ENCODE results near the gene RPS5.
"Not testable (repeated sequence)": the region's sequence is repeated elsewhere in the genome, so short reads cannot be mapped to it uniquely, and the experiment has no call there.

RPS5 gene

DNA sequence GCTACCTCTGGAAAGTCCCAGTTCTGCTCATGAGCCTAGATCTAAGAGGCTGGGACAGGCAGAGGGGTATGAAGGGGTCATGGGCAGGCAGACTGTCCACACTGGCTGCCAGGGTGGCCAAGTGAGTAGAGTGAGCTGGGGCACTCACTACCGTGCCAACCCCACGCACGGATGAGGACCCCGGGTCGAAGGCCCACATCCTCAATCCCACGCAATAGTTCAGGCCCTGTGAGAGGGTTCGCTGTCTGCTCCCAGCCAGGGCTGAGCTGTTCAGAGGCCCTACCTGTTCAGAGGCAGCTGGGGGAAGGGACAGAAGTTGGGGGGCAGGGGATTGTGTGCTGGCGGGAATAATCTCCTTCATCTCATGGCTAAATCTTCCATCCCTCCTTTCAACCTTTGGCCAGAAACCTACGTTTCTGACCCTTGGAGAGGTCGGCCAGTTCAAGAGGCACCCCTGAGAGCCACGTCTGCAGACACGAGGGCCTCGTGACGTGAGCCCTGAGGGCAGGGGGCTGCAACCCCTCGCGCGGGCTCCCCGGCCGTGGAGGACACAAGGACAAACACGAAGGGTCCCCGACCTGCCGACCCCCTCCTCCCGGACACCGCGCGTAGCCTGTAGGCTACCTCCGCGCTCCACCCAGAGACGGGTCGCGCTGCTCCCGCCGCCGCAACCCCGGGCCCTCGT lies 1.0 kb upstream of the RPS5 start:
- DNase-seq = peak; percentile 45

DNA sequence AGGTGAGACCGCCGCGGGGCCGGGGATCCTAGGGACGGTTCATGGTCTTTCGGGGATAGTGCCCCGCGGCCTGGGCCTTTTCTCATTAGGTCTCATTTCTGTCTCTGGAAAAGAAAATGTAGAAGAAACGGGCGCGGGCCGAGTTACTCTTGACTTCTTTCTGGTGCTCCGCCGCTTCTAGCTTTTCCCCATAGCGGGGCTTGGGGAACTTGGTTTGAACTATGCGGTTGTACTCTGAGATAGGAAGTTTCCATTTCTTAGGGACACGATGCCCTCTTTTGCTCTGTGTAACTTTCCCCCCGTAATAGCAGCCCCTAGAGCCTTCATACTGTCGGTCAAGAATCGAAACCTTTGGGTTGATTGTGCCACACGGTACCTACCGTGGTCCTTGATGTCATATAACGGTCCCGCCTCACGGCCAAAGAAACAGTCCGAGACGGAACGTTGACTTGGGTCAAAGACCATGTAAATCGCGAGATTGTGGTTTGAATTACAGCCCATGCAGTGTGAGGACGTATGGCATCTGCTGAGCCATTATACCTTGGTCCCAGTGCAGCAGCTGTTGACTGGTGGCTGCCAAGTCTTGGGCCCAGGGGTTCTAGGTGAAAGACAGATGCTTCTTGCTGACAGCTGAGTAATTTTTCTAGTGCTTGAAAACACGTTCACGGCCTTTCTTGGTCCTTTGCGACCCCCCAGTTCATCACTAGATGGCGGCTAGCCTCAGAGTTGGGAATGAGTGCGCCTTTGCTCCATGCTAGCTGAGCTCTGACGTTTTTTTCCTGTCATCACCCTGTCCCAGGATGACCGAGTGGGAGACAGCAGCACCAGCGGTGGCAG lies 487 bp downstream of the RPS5 start:
- DNase-seq = no peak

DNA sequence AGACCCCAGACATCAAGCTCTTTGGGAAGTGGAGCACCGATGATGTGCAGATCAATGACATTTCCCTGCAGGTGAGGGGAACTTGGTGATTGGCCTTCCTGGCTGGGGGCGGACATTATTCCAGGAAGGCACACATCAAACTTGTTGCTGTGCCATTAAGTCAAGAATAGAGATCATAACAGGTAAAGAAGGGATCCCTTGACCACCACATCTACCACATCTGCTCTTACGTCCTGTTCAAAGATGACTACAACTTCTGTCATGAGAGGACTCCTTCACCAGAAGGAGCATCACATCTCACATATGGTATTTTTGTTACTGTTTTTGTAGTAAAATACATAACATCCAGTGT lies 1.1 kb downstream of the RPS5 start:
- no peak for DNase-seq

GRCh38 chr19:58392945-58393724 lies 6.1 kb downstream of the RPS5 start:
- DNase-seq = no peak

DNA sequence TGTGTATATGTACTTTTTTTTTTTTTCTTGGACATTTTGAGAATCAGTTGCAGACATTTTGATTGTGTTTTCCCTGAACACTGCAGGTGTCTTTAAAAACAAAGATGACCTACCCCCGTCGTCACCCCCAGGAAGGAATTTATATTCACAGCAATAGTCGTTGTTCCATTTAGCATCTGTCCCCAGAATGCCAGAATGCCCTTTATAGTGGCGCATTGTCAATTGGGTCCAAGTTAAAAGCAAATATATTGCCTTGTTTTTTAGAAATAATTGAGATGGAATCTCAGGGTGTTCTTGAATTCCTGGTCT lies 6.6 kb downstream of the RPS5 start:
- no peak for DNase-seq

- DNase-seq = no peak
Measured at GRCh38 chr19:58394821-58395219, 7.8 kb downstream of the RPS5 start.

GRCh38 chr19:58395220-58395978 lies 8.3 kb downstream of the RPS5 start, which contains the start of gene RNF225:
TSS of gene RNF225 (plus strand) at chr19:58395656. CDS start at chr19:58396090, 434 bp downstream.
- peak; percentile 49 for DNase-seq

GRCh38 chr19:58395979-58396627 lies 9.0 kb downstream of the RPS5 start:
- DNase-seq = peak; percentile 40

DNA sequence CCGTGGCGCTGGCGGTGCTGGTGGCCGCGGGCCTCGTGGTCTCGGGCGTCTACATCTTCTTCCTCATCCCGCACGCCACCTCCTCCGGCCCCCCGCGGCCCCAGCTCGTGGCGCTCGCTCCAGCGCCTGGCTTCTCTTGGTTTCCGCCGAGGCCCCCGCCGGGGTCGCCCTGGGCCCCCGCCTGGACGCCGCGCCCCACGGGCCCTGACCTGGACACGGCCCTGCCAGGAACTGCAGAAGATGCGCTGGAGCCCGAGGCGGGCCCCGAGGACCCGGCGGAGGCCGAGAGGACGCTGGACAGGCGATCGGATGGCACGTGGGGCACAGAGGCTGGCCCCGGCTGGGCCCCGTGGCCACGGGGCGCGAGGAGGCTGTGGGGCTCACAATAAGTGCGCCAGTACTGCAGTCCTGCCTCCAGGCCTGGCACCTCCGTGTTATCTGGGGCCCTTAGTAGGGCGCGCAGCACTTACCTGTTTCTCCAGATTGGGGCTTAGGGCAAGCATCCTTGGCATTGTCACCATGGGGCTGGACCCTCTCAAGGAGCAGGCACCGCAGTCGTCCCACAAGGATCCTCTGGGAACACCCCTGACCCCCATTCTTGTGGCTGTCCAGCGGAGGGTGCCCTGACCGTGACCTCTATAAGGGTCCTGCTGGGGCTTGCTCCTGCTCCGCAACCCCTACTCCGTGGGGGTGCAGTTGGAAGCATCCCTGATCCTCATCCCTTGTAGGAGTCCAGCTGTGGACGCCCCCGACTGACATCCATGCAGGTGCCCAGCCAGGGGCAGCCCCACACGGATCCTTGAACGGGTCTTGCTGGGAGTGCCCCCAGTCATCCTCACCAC lies 9.8 kb downstream of the RPS5 start:
- no peak for DNase-seq

DNA sequence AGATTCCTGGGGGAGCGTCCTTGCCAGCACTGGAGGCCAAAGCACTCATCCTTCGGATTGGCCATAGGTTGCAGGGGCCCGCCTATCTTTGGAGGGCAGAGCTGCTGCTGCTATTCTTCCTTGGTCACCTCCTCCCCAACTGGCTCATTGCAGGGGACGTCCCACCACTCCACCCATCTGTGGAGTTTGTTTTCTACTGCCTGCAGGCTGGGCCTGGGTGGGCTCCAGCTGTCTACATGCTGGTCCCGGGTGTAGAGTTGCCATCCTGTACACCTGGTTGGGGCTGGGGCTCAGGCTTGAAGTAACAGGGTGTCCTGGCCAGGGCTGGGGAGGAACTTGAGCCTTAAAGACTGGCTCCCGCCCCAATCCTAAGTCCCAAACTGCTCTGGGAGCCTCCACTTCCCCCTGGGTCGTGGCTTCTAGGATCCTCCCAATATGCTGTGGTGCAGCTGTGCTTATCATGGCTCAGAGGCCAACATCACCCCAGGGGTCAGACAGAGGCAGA lies 10.5 kb downstream of the RPS5 start:
- DNase-seq = no peak

DNA sequence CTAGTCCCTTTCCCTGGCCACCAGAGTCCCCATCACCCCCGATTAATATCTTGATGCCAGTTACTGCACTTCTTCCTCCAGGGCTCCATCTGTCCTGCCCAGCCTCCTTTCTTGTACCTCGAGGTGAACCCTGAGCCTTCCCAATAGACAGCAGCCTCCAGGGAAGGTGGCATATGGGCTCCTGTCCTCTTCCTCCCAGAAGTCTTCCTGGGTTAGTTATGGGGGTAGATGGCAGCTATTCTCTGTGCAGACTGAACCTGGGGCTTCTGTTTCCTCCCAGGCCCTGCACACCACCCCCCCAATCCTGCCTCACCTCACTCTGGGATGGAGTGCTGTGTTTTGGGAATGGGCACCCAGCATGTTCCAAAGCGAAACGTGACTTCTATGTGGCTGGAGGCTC lies 11.0 kb downstream of the RPS5 start:
- DNase-seq = no peak

DNA sequence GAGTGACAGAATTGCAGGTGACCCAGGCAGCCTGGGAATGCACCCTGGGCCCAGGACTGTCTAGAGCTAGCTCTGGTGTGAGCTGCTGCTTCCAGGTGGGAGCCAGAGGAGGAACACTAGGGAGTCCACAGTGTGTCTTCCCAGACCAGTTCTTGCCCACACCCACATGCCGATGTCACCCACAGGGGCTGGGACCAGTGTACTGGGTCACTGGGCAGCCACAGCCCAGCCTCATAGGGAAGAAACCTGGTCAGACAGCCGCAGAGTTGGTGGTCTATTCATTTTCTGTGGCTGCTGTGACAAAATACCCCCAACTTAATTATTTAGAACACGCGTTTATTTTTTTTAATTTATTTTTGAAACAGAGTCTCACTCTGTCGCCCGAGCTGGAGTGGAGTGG lies 11.5 kb downstream of the RPS5 start:
- no peak for DNase-seq

GRCh38 chr19:58399903-58400302 lies 12.8 kb downstream of the RPS5 start:
- DNase-seq = no peak

DNA sequence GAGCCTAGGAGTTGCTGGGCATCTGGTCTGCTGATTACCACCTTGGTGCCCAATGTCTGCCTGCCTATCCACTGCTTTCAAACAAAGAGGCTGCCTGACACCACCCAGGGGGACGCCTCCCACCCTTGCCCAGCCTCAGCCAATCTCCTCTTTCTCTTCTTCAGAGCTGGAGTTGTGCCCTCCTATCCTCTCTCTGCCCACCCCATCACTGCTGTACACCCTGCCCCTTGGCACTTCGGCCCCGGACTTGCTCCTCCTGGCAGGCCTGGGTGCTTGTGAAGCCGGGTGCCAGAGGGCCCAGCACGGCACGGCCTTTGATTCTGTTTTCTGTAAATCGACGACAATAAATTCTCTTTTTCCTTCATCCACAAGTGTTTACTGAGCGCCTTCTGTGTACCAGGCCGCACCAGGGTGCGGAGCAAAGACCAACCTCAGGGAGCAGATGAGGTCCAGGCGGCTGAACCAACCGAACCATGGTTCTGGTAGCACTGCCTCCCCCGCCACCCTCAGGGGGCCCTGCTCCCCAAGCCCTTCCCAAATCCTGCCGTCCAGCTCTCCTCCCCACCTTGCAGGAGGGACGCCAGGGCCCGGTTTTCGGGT lies 13.3 kb downstream of the RPS5 start:
- DNase-seq = no peak

GRCh38 chr19:58400916-58401839 lies 14.1 kb downstream of the RPS5 start:
- DNase-seq = peak; percentile 99

GRCh38 chr19:58401840-58402421 lies 14.9 kb downstream of the RPS5 start:
- DNase-seq = no peak

DNA sequence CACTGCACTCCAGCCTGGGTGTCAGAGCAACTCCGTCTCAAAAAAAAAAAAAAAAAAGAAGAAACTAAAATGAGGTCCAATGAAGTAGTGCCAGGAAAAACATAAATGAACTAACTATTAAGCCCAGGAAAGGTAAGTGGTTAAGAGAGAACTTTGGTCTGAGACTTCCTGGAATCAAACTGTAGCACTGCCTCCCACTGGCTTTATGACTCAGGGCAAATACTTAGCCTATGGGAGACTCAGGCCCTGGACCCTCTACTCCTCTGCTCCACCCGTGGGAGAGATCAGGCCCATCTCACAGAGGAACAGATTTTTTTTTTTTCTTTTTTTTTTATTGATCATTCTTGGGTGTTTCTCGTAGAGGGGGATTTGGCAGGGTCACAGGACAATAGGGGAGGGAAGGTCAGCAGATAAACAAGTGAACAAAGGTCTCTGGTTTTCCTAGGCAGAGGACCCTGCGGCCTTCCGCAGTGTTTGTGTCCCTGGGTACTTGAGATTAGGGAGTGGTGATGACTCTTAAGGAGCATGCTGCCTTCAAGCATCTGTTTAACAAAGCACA lies 16.9 kb downstream of the RPS5 start:
- not testable (repeated sequence) for DNase-seq

- DNase-seq = no peak
Measured at GRCh38 chr19:58406818-58407657, 20.0 kb downstream of the RPS5 start.

Measured in stimulated activated CD4-positive, alpha-beta T cell treated with anti-CD3 and anti-CD28 coated beads, Interleukin-4, amount 100 ng/mL, for 1 hour (primary cell).